WTC11 (cell line): ENCODE results near the gene TRIB2.

ENCODE experiments used
- CTCF ChIP-seq: fragments of 200-600 bp; IDR thresholded peaks from 2 replicates; pipeline ENCODE4 v1.8.0; 2022; ENCODE audit warnings: antibody characterized with exemption
- MAX ChIP-seq: sonication (generic); formaldehyde crosslinking; IDR thresholded peaks from 2 replicates; pipeline ENCODE4 v1.8.0; 2022; ENCODE audit warnings: mild to moderate bottlenecking, missing genetic modification reagents
- PRRX2 ChIP-seq: fragments of 250-450 bp; sonication (Bioruptor Pico); IDR thresholded peaks from 2 replicates; pipeline ENCODE4 v1.8.0; 2021; ENCODE audit warnings: mild to moderate bottlenecking
- USF2 ChIP-seq: sonication (generic); formaldehyde crosslinking; IDR thresholded peaks from 2 replicates; pipeline ENCODE4 v1.8.1; 2023; ENCODE audit warnings: mild to moderate bottlenecking, missing genetic modification reagents, moderate library complexity
- ZNF317 ChIP-seq: sonication (generic); formaldehyde crosslinking; IDR thresholded peaks from 2 replicates; pipeline ENCODE4 v1.8.1; 2023; ENCODE audit warnings: low read depth, mild to moderate bottlenecking, moderate library complexity, missing genetic modification reagents, borderline replicate concordance

GRCh38 chr2:12722447-12723316 is 5.9 kb downstream of the TRIB2 start:
- TF ChIP-seq MAX (no peak), ZNF317 (CRISPR knock-in tag) (no peak), CTCF (no peak), PRRX2 (no peak), USF2 (no peak)
